H54 (cell line): ENCODE measurements around the gene ERVW-1.

Experiments used
- DNase-seq: peaks from one replicate; pipeline ENCODE4 v3.0.0; 2011; ENCODE audit warnings: low spot score, mixed read lengths; ENCODE audit not compliant: insufficient read length
- FAIRE-seq: peaks from 3 replicates; lab custom pipeline; 2011; peaks lifted over from hg19 to GRCh38; lab: Jason Lieb, UNC
- POLR2A ChIP-seq: IDR thresholded peaks from 2 replicates; pipeline ENCODE4 v1.6.1; 2011; ENCODE audit warnings: low read depth, mild to moderate bottlenecking, low read length

The ERVW-1 gene

GRCh38 chr7:92427193-92427592, 50.6 kb downstream of the ERVW-1 start:
- DNase-seq (no peak), FAIRE-seq (no peak)
- TF ChIP-seq POLR2A, result no peak

DNA sequence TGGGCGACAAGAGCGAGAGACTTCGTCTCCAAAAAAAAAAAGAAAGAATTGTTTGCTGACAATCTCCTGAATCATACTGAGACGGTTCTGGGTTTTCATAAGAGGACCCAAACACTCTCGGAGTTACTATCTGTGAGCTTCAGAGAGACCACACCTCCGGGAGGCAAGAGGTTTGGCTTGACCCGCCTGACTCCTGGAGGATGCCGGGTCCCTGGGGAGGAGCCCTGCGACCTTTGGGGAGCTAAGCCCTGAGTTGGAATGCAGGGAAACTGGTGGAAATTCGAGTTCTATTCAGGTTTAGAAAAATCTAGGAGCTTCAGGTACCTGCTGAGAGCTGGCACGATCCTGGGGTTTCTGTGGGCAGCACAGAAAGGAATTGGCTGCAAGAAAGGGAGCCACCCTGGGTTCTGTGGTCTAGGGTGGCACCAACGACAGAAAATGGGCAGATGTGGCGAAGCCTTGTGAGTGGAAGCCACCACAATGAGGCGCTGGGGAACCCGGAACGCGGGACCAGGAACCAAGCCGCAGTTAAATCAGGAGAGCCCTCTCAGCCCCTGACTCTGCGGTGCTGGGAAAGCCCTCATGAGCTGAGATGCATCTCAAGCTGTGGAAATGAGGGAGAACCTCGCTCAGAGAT, 52.3 kb downstream of the ERVW-1 start:
- no peak for DNase-seq
- no peak for TF ChIP-seq POLR2A
- FAIRE-seq, result no peak

GRCh38 chr7:92423710-92424131, 54.0 kb downstream of the ERVW-1 start:
- DNase-seq (no peak), FAIRE-seq (no peak)
- TF ChIP-seq POLR2A, result no peak

- DNase-seq (no peak), FAIRE-seq (no peak)
- TF ChIP-seq POLR2A, result no peak
These were observed 54.8 kb downstream of the ERVW-1 start for GRCh38 chr7:92422926-92423325.

DNA sequence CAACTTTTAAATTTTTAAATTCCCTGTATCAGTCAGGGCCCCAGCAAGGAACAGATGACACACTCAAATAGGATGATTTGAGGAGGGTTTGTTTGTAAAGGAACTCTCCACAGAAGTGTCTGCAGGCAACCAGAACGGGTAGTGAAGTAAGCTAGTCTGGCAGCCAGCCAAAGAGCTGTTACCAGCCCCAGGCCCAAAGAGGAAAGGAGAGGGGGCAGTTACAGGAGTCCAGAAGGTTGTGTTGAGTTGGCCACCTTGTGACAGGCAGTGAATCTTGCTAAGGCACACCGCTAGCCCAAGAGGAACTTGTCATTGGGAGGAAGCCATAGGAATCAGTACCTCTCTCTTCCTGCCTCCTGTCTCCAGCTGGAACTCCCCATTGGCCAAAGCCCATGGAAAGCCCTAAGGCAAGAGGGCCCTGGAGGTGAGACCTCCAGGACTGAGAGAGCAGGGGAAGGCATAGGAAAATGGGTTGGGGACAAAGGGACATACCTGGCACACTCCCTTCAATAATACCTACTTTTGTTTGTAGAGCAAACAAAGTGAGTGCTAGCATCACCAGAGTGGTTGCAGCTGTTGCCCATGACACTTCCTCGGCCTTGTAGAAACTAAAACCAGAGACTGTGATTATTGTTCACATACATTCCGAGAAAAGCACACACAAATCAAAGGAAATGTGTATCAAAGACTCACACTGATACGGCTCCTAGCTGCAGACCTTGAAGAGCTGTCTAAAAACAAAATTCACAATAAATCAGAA, 55.9 kb downstream of the ERVW-1 start:
- DNase-seq (no peak), FAIRE-seq (no peak)

More for the DNA sequence above, 55.9 kb downstream of the ERVW-1 start:
- TF ChIP-seq POLR2A, result no peak
